BLaER1 treated with 17β-estradiol and CSF1 and Interleukin-3, amounts not matched to agents 10 nM and 100 nM (cell line): ENCODE data around the gene CCR6.

Experiments
- H3K27ac ChIP-seq, 11 experiments: shearing (Covaris generic); formaldehyde crosslinking; 2 replicates each; pipeline ENCODE4 v1.8.1; 2022
- H3K27me3 ChIP-seq, 11 experiments: shearing (Covaris generic); formaldehyde crosslinking; 2 replicates each; pipeline ENCODE4 v1.8.1; 2022
- H3K36me3 ChIP-seq, 11 experiments: shearing (Covaris generic); formaldehyde crosslinking; 2 replicates each; pipeline ENCODE4 v1.8.1; 2022
- H3K4me1 ChIP-seq, 10 experiments: shearing (Covaris generic); formaldehyde crosslinking; 2 replicates each; pipeline ENCODE4 v1.8.1; 2022
- H3K4me2 ChIP-seq, 11 experiments: shearing (Covaris generic); formaldehyde crosslinking; 2 replicates each; pipeline ENCODE4 v1.8.1; 2022
- H3K4me3 ChIP-seq, 10 experiments: shearing (Covaris generic); formaldehyde crosslinking; 2 replicates each; pipeline ENCODE4 v1.8.1; 2022
- H3K9ac ChIP-seq, 11 experiments: shearing (Covaris generic); formaldehyde crosslinking; 2 replicates each; pipeline ENCODE4 v1.8.1; 2022
- H3K9me3 ChIP-seq, 11 experiments: shearing (Covaris generic); formaldehyde crosslinking; replicated peaks in 1 of 11; 2 replicates each; pipeline ENCODE4 v1.8.1; 2022
- H4K20me1 ChIP-seq, 11 experiments: shearing (Covaris generic); formaldehyde crosslinking; 2 replicates each; pipeline ENCODE4 v1.8.1; 2022
- Cebpa-rat ChIP-seq, 11 experiments: shearing (Covaris generic); IDR thresholded peaks; 2 replicates each; pipeline ENCODE4 v1.8.1; 2022

The CCR6 gene

GRCh38 chr6:167129159-167129558, 6.3 kb downstream of the CCR6 start:
- peak in 5 of 11 experiments; percentile 34 to 74 (median 57); a peak in 6 of 22 replicates for TF ChIP-seq Cebpa-rat (IDR thresholded peaks at IDR 0.05)
- H3K4me1 ChIP-seq = peaks cover 0 to 35% (median 29%) of the 10 kb centered on the region in 10 experiments; a peak in 17 of 20 replicates
- no peak overlapping the region; a peak in 1 of 20 replicates for H3K4me3 ChIP-seq
- H4K20me1 ChIP-seq = no peaks in the 10 kb centered on the region
- peaks cover 5 to 23% (median 10%) of the 10 kb centered on the region in 11 experiments; a peak in 21 of 22 replicates for H3K9me3 ChIP-seq
- H3K36me3 ChIP-seq = no peaks in the 10 kb centered on the region
- peak overlapping the region in 3 of 11 experiments; percentile 5 to 48 (median 23); a peak in 4 of 22 replicates for H3K9ac ChIP-seq
- H3K4me2 ChIP-seq = peak overlapping the region; percentile 12 to 77 (median 70); a peak in 19 of 22 replicates
- peak overlapping the region in 4 of 11 experiments; percentile 46 to 64 (median 48); a peak in 6 of 22 replicates for H3K27ac ChIP-seq
- no peaks in the 10 kb centered on the region for H3K27me3 ChIP-seq

- Histone ChIP-seq H3K4me1 (peaks cover 0 to 34% (median 25%) of the 10 kb centered on the region in 10 experiments; a peak in 17 of 20 replicates), H3K27me3 (no peaks in the 10 kb centered on the region), H3K4me3 (no peak overlapping the region), H3K27ac (peak overlapping the region in 5 of 11 experiments; percentile 7 to 64 (median 47); a peak in 5 of 22 replicates), H3K9ac (peak overlapping the region in 3 of 11 experiments; percentile 5 to 48 (median 23); a peak in 4 of 22 replicates), H3K9me3 (peaks cover 5 to 23% (median 10%) of the 10 kb centered on the region in 11 experiments; a peak in 21 of 22 replicates), H3K36me3 (no peaks in the 10 kb centered on the region), H3K4me2 (peak overlapping the region in 10 of 11 experiments; percentile 24 to 77 (median 71); a peak in 19 of 22 replicates), H4K20me1 (no peaks in the 10 kb centered on the region)
- TF ChIP-seq Cebpa-rat (IDR thresholded peaks at IDR 0.05) = no peak
Measured at GRCh38 chr6:167129562-167129961, 6.7 kb downstream of the CCR6 start.

GRCh38 chr6:167130008-167130677, 7.2 kb downstream of the CCR6 start:
- no peak for TF ChIP-seq Cebpa-rat (IDR thresholded peaks at IDR 0.05)
- Histone ChIP-seq H3K4me2 (peak overlapping the region in 8 of 11 experiments; percentile 62 to 77 (median 72); a peak in 16 of 22 replicates), H3K9me3 (peaks cover 5 to 23% (median 10%) of the 10 kb centered on the region in 11 experiments; a peak in 21 of 22 replicates), H3K9ac (no peak overlapping the region), H4K20me1 (no peaks in the 10 kb centered on the region), H3K27me3 (no peaks in the 10 kb centered on the region), H3K4me3 (no peak overlapping the region), H3K27ac (peak overlapping the region in 4 of 11 experiments; percentile 46 to 64 (median 48); a peak in 5 of 22 replicates), H3K36me3 (no peaks in the 10 kb centered on the region), H3K4me1 (peaks cover 0 to 34% (median 25%) of the 10 kb centered on the region in 10 experiments; a peak in 17 of 20 replicates)

GRCh38 chr6:167130712-167131684, 8.1 kb downstream of the CCR6 start:
- Histone ChIP-seq H3K4me1 (peaks cover 0 to 34% (median 25%) of the 10 kb centered on the region in 10 experiments; a peak in 17 of 20 replicates), H3K9ac (no peak overlapping the region), H3K27ac (peak overlapping the region in 1 of 11 experiments; percentile 64; a peak in 1 of 22 replicates), H3K36me3 (no peaks in the 10 kb centered on the region), H3K9me3 (peaks cover 5 to 22% (median 10%) of the 10 kb centered on the region in 11 experiments; a peak in 21 of 22 replicates), H4K20me1 (no peaks in the 10 kb centered on the region), H3K4me3 (no peak overlapping the region), H3K27me3 (no peaks in the 10 kb centered on the region), H3K4me2 (peak overlapping the region in 7 of 11 experiments; percentile 62 to 77 (median 72); a peak in 9 of 22 replicates)
- no peak for TF ChIP-seq Cebpa-rat (IDR thresholded peaks at IDR 0.05)

GRCh38 chr6:167134448-167135328, 11.8 kb downstream of the CCR6 start:
- TF ChIP-seq Cebpa-rat (IDR thresholded peaks at IDR 0.05) = no peak
- no peak overlapping the region for H3K4me3 ChIP-seq
- H4K20me1 ChIP-seq = no peaks in the 10 kb centered on the region
- no peak overlapping the region for H3K27ac ChIP-seq
- H3K9ac ChIP-seq = no peak overlapping the region
- no peaks in the 10 kb centered on the region for H3K36me3 ChIP-seq
- H3K9me3 ChIP-seq = no peaks in the 10 kb centered on the region
- H3K4me2 ChIP-seq = no peak overlapping the region
- H3K4me1 ChIP-seq = peaks cover 0 to 16% (median 11%) of the 10 kb centered on the region in 10 experiments; a peak in 15 of 20 replicates
- no peaks in the 10 kb centered on the region for H3K27me3 ChIP-seq

- H3K4me2 ChIP-seq = no peak overlapping the region
- H4K20me1 ChIP-seq = no peaks in the 10 kb centered on the region
- no peak overlapping the region for H3K27ac ChIP-seq
- H3K27me3 ChIP-seq = no peaks in the 10 kb centered on the region
- H3K4me1 ChIP-seq = peaks cover 0 to 6% (median 0%) of the 10 kb centered on the region in 10 experiments; a peak in 2 of 20 replicates
- no peaks in the 10 kb centered on the region for H3K36me3 ChIP-seq
- no peak overlapping the region for H3K4me3 ChIP-seq
- no peaks in the 10 kb centered on the region for H3K9me3 ChIP-seq
- no peak for TF ChIP-seq Cebpa-rat (IDR thresholded peaks at IDR 0.05)
- H3K9ac ChIP-seq = no peak overlapping the region
Measured at GRCh38 chr6:167136376-167136775, 13.5 kb downstream of the CCR6 start.

- peaks cover 0 to 13% (median 0%) of the 10 kb centered on the region in 10 experiments; a peak in 2 of 20 replicates for H3K4me1 ChIP-seq
- no peaks in the 10 kb centered on the region for H3K9me3 ChIP-seq
- no peak overlapping the region for H3K9ac ChIP-seq
- no peak overlapping the region for H3K4me2 ChIP-seq
- no peaks in the 10 kb centered on the region for H3K36me3 ChIP-seq
- H3K27me3 ChIP-seq = no peaks in the 10 kb centered on the region
- H3K27ac ChIP-seq = no peak overlapping the region
- no peak for TF ChIP-seq Cebpa-rat (IDR thresholded peaks at IDR 0.05)
- H4K20me1 ChIP-seq = no peaks in the 10 kb centered on the region
- no peak overlapping the region for H3K4me3 ChIP-seq
Measured at GRCh38 chr6:167137081-167137480, 14.2 kb downstream of the CCR6 start.

GRCh38 chr6:167137881-167138280, 15.0 kb downstream of the CCR6 start:
- TF ChIP-seq Cebpa-rat (IDR thresholded peaks at IDR 0.05) = no peak
- no peak overlapping the region for H3K27ac ChIP-seq

More at GRCh38 chr6:167137881-167138280, 15.0 kb downstream of the CCR6 start:
- Histone ChIP-seq H3K9me3 (no peaks in the 10 kb centered on the region), H3K4me3 (no peak overlapping the region), H3K9ac (no peak overlapping the region), H4K20me1 (no peaks in the 10 kb centered on the region), H3K4me1 (peaks cover 0 to 15% (median 0%) of the 10 kb centered on the region in 10 experiments; a peak in 2 of 20 replicates), H3K36me3 (no peaks in the 10 kb centered on the region), H3K27me3 (no peaks in the 10 kb centered on the region), H3K4me2 (no peak overlapping the region)
